ENCODE results near the gene COG6.

- TF ChIP-seq CTCF (IDR thresholded peaks at IDR 0.05): no peak
- no peak for TF ChIP-seq REST (IDR thresholded peaks at IDR 0.05; ENCODE audit: insufficient read depth in 1 of 2, low read depth in 2 of 2, low read length in 1 of 2)
- no peak for TF ChIP-seq POLR2AphosphoS5 (IDR thresholded peaks at IDR 0.05; ENCODE audit: low read depth, low read length)
Measured at GRCh38 chr13:39781381-39781780, 125.9 kb downstream of the COG6 start.

All from Panc1 (cell line).